NB4 (cell line): ENCODE measurements around the gene MYO1E.

Experiments
- CTCF ChIP-seq: IDR thresholded peaks from one replicate; pipeline ENCODE4 v1.5.1; 2012; ENCODE audit warnings: low read depth, low read length
- MAX ChIP-seq: IDR thresholded peaks from 2 replicates; pipeline ENCODE4 v1.6.1; 2011; ENCODE audit warnings: low read depth, low read length
- MYC ChIP-seq: IDR thresholded peaks from 2 replicates; pipeline ENCODE4 v1.6.1; 2011; ENCODE audit warnings: low read depth, low read length
- POLR2A ChIP-seq: IDR thresholded peaks from 2 replicates; pipeline ENCODE4 v1.6.1; 2011; ENCODE audit warnings: mild to moderate bottlenecking; ENCODE audit not compliant: insufficient read length; ENCODE audit errors: extremely low read depth

- TF ChIP-seq CTCF (peak; percentile 57), POLR2A (no peak), MAX (no peak), MYC (no peak)
Measured at GRCh38 chr15:59174835-59175831, 197.5 kb downstream of the MYO1E start.
